ENCODE data around the gene TRIM46. TPM values are rescaled to one million over a fixed set of nuclear protein-coding genes. Genes with fewer than 3 reads are reported as not detected.
"Not testable (repeated sequence)": the region's sequence is repeated elsewhere in the genome, so short reads cannot be mapped to it uniquely, and the experiment has no call there.

Gene TRIM46
- total and polyA plus RNA-seq, 9 of the 15 experiments (the other 6 are each of a cell fraction or from before 2014, with no cell fraction given) = 0.05 to 0.60 (median 0.16) TPM; not detected in 3

GRCh38 chr1:155160128-155160527 is 13.5 kb upstream of the TRIM46 start:
- no peaks in the 10 kb centered on the region for H3K9me3 ChIP-seq (replicated peaks; ENCODE audit: control insufficient read depth, insufficient read depth, low read depth, low read length)
- H3K4me3 ChIP-seq = no peak overlapping the region
- no peak overlapping the region for H3K27ac ChIP-seq (ENCODE audit: extremely low read depth, low read depth, low read length)
- ChIA-PET POLR2A (no interaction called here), CTCF (ENCODE audit: low intra/inter-chr PET ratio) (no interaction called here)
- no peaks in the 10 kb centered on the region for H4K20me1 ChIP-seq (replicated peaks; ENCODE audit: control insufficient read depth, insufficient read depth, low read length)
- FAIRE-seq (no peak), ATAC-seq (no peak), DNase-seq (ENCODE audit: extremely low read depth in 1 of 4, low spot score in 3 of 4) (no peak)
- H3K9me1 ChIP-seq (ENCODE audit: control insufficient read depth, insufficient read depth, low read length) = no peaks in the 10 kb centered on the region
- WGBS (ENCODE audit: insufficient coverage, low coverage, missing lambda C conversion rate) = 40% methylated on average over 8 of the region's 8 CpGs
- no peaks in the 10 kb centered on the region for H3K27me3 ChIP-seq (ENCODE audit: control insufficient read depth in 2 of 2, insufficient read depth in 2 of 2, low read length in 2 of 2)
- in situ Hi-C loops (cut with MboI) = no loop called here
- no peaks in the 10 kb centered on the region; a peak in 1 of 5 replicates for H3K4me1 ChIP-seq (replicated peaks in 1 of 2; ENCODE audit: control insufficient read depth in 2 of 2, insufficient read depth in 2 of 2, low read length in 2 of 2)
- TF ChIP-seq HIVEP1 (CRISPR knock-in tag; IDR thresholded peaks at IDR 0.05) = no peak
- no peak for TF ChIP-seq ESRRA (IDR thresholded peaks at IDR 0.05; ENCODE audit: borderline replicate concordance, low read depth)
- no peak for TF ChIP-seq ZNF436 (CRISPR knock-in tag; IDR thresholded peaks at IDR 0.05)
- TF ChIP-seq HNRNPK (IDR thresholded peaks at IDR 0.05; ENCODE audit: low read depth, low read length, poor library complexity, severe bottlenecking) = no peak
- peak; percentile 22; the same call in 1 of the 2 replicates for TF ChIP-seq C11orf30 (IDR thresholded peaks at IDR 0.05; ENCODE audit: low read depth)
- TF ChIP-seq HNRNPLL (IDR thresholded peaks at IDR 0.05; ENCODE audit: low read depth, low read length, poor library complexity, severe bottlenecking) = no peak
- peak; percentile 23; the same call in 1 of the 2 replicates for TF ChIP-seq ZNF316 (IDR thresholded peaks at IDR 0.05)
- H3K4me2 ChIP-seq (ENCODE audit: insufficient read depth, low read length) = no peak overlapping the region
- 0 out of 2 replicates have a peak overlapping the region, but pooled peaks have one; percentile 33 for H2AFZ ChIP-seq (ENCODE audit: low read depth, low read length)
- BruUV-seq (replicated peaks) = no TSS peak
- H3K79me2 ChIP-seq (ENCODE audit: control insufficient read depth, insufficient read depth, low read length) = no peaks in the 10 kb centered on the region
- intact Hi-C loops (cut with micrococcal nuclease) = no loop called here
- H3K9ac ChIP-seq (ENCODE audit: insufficient read depth in 1 of 2, low read depth in 2 of 2, low read length in 2 of 2) = no peak overlapping the region
- no peaks in the 10 kb centered on the region for H3K36me3 ChIP-seq (ENCODE audit: control insufficient read depth, insufficient read depth, low read length)

- WGBS (ENCODE audit: insufficient coverage, low coverage, missing lambda C conversion rate) = 86% methylated on average over 6 of the region's 6 CpGs
- H3K36me3 ChIP-seq (ENCODE audit: control insufficient read depth, insufficient read depth, low read length) = not testable (repeated sequence)
These were observed 11.0 kb upstream of the TRIM46 start for GRCh38 chr1:155162631-155163030.

More at GRCh38 chr1:155162631-155163030, 11.0 kb upstream of the TRIM46 start:
- H3K27me3 ChIP-seq (ENCODE audit: control insufficient read depth in 2 of 2, insufficient read depth in 2 of 2, low read length in 2 of 2); H3K4me2 ChIP-seq (ENCODE audit: insufficient read depth, low read length); FAIRE-seq; H3K27ac ChIP-seq (ENCODE audit: extremely low read depth, low read depth, low read length); H3K79me2 ChIP-seq (ENCODE audit: control insufficient read depth, insufficient read depth, low read length); ATAC-seq; in situ Hi-C loops (cut with MboI); H3K4me1 ChIP-seq (replicated peaks in 1 of 2; ENCODE audit: control insufficient read depth in 2 of 2, insufficient read depth in 2 of 2, low read length in 2 of 2); POLR2A ChIA-PET; H3K9ac ChIP-seq (ENCODE audit: insufficient read depth in 1 of 2, low read depth in 2 of 2, low read length in 2 of 2); DNase-seq (ENCODE audit: extremely low read depth in 1 of 4, low spot score in 3 of 4); H3K9me3 ChIP-seq (replicated peaks; ENCODE audit: control insufficient read depth, insufficient read depth, low read depth, low read length); H4K20me1 ChIP-seq (replicated peaks; ENCODE audit: control insufficient read depth, insufficient read depth, low read length); BruUV-seq (replicated peaks); H3K4me3 ChIP-seq; H2AFZ ChIP-seq (ENCODE audit: low read depth, low read length); intact Hi-C loops (cut with micrococcal nuclease); H3K9me1 ChIP-seq (ENCODE audit: control insufficient read depth, insufficient read depth, low read length); CTCF ChIA-PET (ENCODE audit: low intra/inter-chr PET ratio): not testable (repeated sequence)
